OCI-M1 (cell line): ENCODE data around the gene ARHGAP15.

Experiments
- DNase-seq: peaks from one replicate; lab custom pipeline; 2025; lab: John Stamatoyannopoulos, UW

ARHGAP15 gene

DNA sequence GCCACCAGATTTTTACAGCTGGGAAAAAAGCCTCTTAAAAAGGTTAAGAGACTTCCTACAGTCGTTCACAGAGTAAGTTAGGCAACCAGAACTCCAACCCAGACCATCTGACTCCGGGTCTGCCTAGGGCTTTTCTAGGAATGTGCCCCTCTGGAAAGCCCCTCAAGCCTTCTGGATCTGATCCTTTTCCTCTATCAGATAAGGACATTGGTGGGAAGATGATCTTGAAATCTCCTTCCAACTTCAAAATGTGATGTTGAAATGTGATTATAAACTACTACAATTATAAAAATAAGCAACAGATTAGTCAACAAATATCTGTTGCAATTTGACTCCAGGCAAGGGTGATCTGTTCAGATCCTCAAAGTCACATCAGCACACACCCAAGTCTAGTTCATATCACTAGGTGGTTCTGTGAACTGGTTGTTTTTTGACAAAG is 270.4 kb downstream of the ARHGAP15 start:
- no peak for DNase-seq

DNA sequence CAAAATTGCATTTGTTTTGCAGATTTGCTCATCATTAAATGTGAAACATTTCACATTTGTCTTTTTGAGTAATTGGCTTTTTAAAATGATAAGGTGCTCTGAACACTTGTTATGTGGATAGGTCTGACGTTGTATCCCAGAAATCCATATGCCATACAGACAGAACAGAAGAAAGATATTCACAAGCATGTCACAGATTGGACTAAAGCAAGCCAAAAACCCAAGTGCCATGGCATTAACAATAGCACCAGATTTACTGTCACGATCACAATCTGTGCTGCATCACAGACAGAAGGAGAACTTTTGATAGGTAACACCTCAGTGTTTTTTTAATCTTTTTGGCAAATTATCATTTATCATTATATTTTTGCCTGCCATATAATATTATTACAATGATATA is 272.6 kb downstream of the ARHGAP15 start:
- DNase-seq = no peak

DNA sequence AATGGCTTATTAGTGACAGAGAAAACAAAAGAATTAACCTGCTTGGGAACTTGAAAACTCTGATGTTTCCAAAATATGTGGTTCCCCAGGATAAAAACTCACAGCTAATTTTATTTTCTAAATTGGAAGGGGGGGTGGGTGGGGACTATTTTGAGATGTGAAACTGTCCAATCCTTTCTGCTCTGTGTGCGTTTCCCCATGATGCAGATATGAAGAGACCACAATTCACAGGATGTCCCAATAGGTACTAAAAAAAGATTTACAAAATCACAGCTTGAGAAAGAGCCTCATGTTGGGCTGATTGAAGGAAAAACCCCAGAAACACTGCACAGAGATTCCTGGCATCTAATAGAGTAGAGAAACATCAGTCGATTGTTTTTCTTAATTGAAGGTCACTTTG is 273.2 kb downstream of the ARHGAP15 start:
- no peak for DNase-seq

DNA sequence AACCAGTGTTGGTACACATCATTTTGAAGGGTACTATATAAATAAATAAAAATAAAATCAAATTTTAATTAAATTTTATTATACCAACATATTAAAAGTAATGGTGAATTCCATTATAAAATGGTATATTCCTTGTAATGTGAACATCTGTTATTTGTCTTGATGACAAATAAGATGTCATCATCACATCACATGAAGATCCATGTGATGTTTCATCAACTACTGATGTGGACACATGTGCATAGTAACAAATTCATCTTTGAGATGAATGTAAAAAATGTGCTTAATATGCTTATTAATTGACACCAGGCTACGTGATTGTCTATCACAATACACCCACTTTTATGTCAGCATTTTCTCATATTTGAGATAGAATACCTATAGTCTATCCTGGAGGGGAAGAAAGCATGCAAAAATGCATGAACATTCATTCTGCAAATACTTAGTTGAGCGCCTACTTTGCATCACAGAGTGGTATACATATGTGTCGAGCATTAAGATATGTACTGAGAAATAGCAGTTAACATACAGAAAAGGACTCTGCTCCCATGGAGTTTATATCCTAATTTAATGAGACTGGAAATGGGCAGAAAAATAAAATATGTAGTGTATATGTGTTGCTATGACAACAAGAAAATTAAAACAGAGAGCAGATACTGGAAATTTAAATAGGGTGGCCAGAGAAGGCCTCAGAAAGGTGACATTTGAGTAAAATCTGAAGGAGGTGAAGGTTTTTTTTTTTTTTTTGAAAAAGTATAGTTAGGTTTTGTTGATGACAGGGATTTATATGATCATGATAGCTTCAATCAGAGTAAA is 281.1 kb downstream of the ARHGAP15 start:
- DNase-seq = no peak

DNA sequence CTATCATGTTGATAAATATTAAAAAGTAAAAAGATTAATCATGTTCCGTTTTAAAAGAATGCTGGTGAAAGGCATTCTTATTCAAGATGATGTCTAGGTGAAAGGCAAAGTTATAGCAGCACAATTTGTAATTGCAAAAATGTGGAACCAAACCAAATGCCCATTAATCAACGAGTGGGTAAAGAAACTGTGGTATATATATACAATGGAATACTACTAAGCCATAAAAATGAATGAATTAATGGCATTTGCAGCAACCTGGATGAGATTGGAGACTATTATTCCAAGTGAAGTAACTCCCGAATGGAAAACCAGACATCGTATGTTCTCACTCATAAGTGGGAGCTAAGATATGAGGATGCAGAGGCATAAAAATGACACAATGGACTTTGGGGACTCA is 286.4 kb downstream of the ARHGAP15 start:
- no peak for DNase-seq

GRCh38 chr2:143417428-143417827 is 288.2 kb downstream of the ARHGAP15 start:
- no peak for DNase-seq

DNA sequence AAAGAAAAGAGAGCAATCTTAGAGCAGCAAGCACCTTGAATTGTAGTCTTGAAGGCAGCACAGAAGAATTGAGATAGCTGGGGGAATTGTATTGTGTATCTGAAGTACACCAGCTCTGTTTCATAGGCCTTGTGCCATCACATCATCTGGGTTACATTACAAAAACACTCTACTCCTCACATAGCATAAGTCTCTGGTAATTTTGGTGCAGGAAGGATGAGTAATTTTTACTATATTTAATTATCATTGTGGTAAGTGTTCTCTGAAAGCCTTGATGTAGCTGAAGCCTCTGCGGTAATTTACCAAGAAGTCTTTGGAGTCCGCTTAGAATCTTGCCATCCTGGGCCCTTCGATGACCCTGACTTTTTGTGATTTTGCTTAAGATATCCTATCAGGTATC is 291.1 kb downstream of the ARHGAP15 start:
- DNase-seq = no peak

DNA sequence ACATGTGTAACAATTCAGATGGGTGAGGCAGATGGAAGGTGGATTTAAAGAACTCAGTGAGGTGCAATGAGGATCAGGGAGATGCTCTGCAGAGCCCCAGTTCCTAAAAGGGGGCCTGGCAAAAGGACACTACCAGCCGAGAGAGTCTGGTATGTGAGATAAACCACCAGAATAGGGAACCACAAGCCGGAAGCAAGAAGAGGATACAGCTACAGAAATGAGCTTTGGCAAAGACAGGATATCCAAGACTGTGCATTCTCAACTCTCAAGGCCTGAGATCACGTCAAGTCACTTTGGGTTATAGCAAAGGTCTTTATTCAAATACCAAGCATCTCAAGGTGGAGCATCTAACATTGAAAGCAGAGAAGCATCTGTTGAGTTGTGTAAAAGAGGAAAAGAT is 293.5 kb downstream of the ARHGAP15 start:
- peak; percentile 85 for DNase-seq

DNA sequence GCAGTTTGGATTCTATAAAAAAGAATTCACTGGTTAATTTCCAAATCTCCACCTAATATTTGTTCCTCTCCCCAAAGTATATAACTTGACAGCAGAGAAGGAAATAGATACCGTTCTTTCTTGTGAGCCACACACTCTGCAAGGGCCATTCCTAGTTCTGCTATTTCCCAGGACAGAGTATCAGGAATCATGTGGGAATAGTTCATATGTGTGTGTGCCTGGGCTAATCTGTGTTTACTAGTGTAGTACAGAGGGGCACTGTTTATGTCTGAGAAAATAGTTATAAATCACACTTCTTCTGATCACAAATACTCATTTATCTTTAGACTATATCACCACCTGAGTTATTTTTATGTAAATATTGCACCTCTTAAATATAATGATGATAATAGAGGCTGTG is 296.7 kb downstream of the ARHGAP15 start:
- DNase-seq = no peak

DNA sequence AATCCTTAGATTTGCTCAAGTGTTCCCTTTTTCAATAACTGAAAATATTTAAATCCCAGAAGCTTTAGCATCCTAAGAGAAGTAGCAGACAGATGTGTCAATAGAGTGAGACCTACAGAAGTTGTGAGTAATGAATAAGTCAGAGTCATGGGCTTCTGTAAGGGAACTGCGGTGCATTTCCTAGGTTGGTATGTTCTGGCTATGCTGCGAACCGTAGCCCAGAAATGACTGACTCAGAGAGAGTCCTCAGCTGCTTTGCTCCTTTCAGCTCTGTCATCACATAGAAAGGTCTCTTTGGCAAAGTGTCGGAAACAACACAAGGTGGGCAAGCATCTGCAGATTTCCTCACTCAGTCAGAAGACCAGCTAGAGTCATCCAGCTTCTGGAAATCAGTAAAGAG is 297.1 kb downstream of the ARHGAP15 start:
- DNase-seq = no peak

GRCh38 chr2:143428700-143429099 is 299.5 kb downstream of the ARHGAP15 start:
- DNase-seq = no peak

DNA sequence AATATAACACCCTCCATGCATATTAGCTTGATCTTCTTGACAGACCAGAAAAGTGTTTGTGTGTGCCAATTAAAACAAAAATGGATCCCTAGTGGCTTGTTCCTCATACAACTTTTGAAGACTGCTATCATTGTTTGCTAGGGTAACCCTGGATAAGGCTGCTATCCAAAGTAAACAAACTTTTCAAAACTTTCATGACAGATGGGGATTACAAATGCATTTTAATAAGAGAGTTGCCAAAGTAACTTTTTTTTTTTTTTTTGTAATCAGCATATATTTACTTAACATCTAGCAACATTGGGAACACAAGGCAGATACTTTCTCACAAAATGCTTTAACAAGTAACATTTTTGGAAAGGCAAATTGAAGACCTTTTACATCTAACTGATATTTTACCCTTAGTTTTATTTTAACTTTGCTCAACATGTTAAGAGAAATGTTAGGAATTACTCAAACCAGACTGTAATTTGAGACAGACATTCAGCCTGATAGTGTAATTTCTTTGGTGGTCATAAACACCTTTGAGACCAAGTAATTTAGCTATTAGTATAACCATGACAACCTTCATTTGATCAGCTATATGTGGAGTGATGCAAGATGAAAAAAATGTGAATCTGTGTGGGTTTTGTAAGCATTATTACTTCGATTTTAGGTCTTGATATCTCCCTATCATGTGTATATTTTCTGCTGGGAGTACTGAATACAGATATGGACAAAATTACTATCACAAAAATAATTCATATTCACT is 300.9 kb downstream of the ARHGAP15 start:
- DNase-seq = no peak

GRCh38 chr2:143431316-143431715 is 302.1 kb downstream of the ARHGAP15 start:
- DNase-seq = no peak

GRCh38 chr2:143433251-143433650 is 304.0 kb downstream of the ARHGAP15 start:
- DNase-seq = no peak

- no peak for DNase-seq
Observed at GRCh38 chr2:143433840-143434239, 304.6 kb downstream of the ARHGAP15 start.

DNA sequence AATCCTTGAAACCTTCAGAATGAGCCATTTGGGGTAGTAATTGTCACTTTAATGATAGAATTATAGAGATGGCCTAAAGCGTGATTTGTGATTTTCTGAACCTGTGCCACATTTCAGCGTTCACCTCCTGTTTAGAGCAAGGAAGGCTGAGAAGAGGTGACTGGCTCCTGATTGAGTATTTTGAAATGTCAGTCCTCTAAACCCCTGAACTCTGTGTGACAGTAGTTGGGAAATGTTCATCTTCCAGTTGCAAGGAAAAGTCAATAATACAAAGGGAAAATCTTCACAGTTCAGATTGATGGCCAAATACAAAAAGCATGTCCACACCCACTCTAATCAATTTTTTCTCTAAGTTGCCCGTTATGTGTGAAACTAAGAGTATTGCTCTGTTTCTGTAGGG is 305.2 kb downstream of the ARHGAP15 start:
- no peak for DNase-seq

DNA sequence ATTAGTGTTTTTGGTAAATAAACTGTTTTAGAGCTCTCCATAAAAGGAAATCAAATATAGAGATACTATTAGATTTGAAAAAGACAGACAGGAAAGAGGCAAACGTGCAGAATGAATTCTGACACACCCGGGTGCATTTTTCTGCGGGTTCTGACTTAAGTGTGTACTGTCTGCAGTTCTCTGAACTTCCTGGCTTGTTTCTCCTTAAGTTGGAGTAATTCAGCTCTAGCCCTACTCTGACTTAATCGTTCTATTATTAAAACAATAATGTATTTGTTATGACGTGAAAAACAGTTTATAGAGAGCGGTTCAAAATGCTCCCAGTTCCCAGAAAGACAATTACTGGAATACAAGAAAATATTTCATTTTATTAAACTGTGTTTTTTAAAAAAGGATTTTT is 305.9 kb downstream of the ARHGAP15 start:
- DNase-seq = no peak

- no peak for DNase-seq
Observed at GRCh38 chr2:143436951-143437350, 307.7 kb downstream of the ARHGAP15 start.

- DNase-seq = no peak
Observed at GRCh38 chr2:143440411-143441012, 311.3 kb downstream of the ARHGAP15 start.

DNA sequence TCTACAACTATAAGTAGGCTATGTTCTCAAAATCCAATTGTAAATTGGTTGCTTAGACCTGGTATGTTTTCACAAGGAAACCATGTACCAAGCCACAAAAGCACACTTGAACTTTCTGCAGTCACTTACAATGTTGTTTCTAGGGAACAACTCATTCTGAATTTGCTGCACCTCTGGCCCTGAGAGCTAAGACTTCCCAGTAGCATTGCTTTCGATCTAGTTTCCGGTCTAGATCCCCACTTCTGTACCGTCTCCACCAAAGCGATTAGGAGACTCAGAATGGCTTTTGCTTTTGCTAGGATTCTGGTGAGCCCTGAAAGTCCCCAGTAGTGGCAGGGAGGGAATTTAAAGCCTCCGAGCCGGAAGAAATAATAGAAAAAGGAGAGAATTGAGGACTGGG is 313.0 kb downstream of the ARHGAP15 start:
- DNase-seq = no peak

DNA sequence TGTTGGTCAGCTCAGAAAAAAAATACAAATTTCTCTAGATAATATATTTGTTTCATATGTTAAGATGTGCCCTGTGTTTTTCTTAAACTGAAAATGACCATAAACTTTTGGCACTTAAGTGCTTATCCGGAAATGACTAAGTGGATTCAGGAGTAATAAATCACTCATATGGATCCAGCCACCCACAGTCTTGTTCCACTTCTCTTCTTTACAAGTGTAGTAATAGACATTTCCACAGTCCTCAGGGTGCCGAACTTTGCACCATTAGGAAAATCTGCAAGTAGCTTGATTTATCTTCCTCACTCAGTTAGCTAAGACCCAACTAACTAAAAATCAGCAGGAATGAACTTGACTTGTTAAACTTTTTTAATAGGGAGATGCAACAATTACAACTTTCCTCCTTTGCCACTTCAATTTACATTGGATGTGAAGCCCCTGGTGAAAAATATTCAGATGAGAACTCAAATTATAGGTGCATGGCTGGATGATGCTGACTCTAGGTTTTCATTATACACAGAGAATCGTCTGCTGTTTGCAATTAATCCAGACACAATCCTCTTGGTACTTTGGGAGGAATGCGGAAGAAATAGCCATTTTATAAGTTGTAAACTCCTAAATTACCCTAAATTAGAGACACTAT is 322.5 kb downstream of the ARHGAP15 start:
- DNase-seq = peak; percentile 43

GRCh38 chr2:143452817-143453451 is 323.7 kb downstream of the ARHGAP15 start:
- no peak for DNase-seq
